HG02798 (cell line): ENCODE data around the gene PTH1R.

Source experiments
- ATAC-seq: cut with Tn5 transposase; IDR thresholded peaks from one replicate; pipeline ENCODE4 v1.9.1; 2021; ENCODE audit warnings: mild to moderate bottlenecking; ENCODE audit not compliant: unreplicated experiment, poor library complexity

PTH1R gene

GRCh38 chr3:46849045-46849631 lies 28.4 kb upstream of the PTH1R start:
- ATAC-seq = no peak

- no peak for ATAC-seq
Measured at GRCh38 chr3:46849686-46850467, 27.6 kb upstream of the PTH1R start.

- no peak for ATAC-seq
Measured at GRCh38 chr3:46850468-46850779, 27.1 kb upstream of the PTH1R start.

GRCh38 chr3:46851364-46852333 lies 25.9 kb upstream of the PTH1R start:
- ATAC-seq = no peak

GRCh38 chr3:46852334-46852720 lies 25.2 kb upstream of the PTH1R start:
- no peak for ATAC-seq

GRCh38 chr3:46852839-46853355 lies 24.6 kb upstream of the PTH1R start:
- no peak for ATAC-seq

GRCh38 chr3:46853441-46854415 lies 23.8 kb upstream of the PTH1R start:
- no peak for ATAC-seq

- no peak for ATAC-seq
Measured at GRCh38 chr3:46854555-46854991, 22.9 kb upstream of the PTH1R start.

GRCh38 chr3:46856576-46857471 lies 20.7 kb upstream of the PTH1R start:
- no peak for ATAC-seq

GRCh38 chr3:46857485-46858341 lies 19.8 kb upstream of the PTH1R start:
- no peak for ATAC-seq

GRCh38 chr3:46858456-46858855 lies 19.1 kb upstream of the PTH1R start:
- ATAC-seq = no peak

- no peak for ATAC-seq
Measured at GRCh38 chr3:46859001-46859710, 18.4 kb upstream of the PTH1R start.

GRCh38 chr3:46860017-46860809 lies 17.3 kb upstream of the PTH1R start:
- ATAC-seq = no peak

- no peak for ATAC-seq
Measured at GRCh38 chr3:46860810-46861604, 16.5 kb upstream of the PTH1R start.

- no peak for ATAC-seq
Measured at GRCh38 chr3:46861605-46862368, 15.7 kb upstream of the PTH1R start.
